Stimulated activated CD8-positive, alpha-beta memory T cell treated with anti-CD3 and anti-CD28 coated beads, Interleukin-7, amount 100 ng/mL, for 1 hour (primary cell): ENCODE data around the gene P2RX3.

Source experiments
- DNase-seq, 2 donors: peaks; one replicate each; pipeline ENCODE4 v3.0.0-alpha.2; 2020; ENCODE audit warnings: low read depth in 2 of 2

The P2RX3 gene

GRCh38 chr11:57421066-57421465 is 82.9 kb downstream of the P2RX3 start:
- no peak for DNase-seq

GRCh38 chr11:57421805-57422204 is 83.7 kb downstream of the P2RX3 start:
- DNase-seq, result no peak
